Astrocyte of the cerebellum (primary cell): ENCODE measurements around the gene ACYP2.
"Not testable (repeated sequence)": the region's sequence is repeated elsewhere in the genome, so short reads cannot be mapped to it uniquely, and the experiment has no call there.

Source experiments
- DNase-seq: peaks from one replicate; pipeline ENCODE4 v3.0.0-alpha.2; 2011; ENCODE audit warnings: low read depth
- H3K4me3 ChIP-seq: 2 replicates; pipeline ENCODE4 v1.5.1; 2011; ENCODE audit warnings: mild to moderate bottlenecking, low read depth, low read length, moderate library complexity
- in situ Hi-C: cut with HindIII; loops from 2 replicates; pipeline ENCODE4 v1.10.0; 2017; ENCODE audit warnings: low sequenced_read_pairs
- TF ChIP-seq, protein P1 (sequence below): IDR thresholded peaks from 2 replicates; pipeline ENCODE4 v1.5.1; 2012; ENCODE audit warnings: low read length, low read depth, moderate library complexity, mild to moderate bottlenecking; ENCODE audit errors: missing control alignments

ACYP2 gene

DNA sequence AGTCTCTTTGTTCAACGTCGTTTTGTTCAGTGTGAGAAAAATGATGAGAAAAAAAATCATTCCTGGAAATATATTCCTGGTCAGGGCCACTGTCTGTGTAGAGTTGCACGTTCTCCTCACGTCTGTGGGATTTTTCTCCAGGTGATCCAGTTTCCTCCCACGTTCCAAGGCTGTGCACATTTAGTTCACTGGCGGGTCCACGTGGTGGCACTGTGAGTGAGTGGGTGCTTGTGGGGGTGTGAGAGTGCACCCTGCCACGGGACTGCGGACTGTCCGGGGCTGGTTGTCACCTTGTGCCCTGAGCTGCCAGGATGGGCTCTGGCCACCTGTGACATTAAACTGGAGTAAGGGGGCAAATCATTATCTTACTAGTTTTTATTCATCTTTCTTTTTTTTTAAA, 30.3 kb upstream of the ACYP2 start:
- TF ChIP-seq, protein P1, sequence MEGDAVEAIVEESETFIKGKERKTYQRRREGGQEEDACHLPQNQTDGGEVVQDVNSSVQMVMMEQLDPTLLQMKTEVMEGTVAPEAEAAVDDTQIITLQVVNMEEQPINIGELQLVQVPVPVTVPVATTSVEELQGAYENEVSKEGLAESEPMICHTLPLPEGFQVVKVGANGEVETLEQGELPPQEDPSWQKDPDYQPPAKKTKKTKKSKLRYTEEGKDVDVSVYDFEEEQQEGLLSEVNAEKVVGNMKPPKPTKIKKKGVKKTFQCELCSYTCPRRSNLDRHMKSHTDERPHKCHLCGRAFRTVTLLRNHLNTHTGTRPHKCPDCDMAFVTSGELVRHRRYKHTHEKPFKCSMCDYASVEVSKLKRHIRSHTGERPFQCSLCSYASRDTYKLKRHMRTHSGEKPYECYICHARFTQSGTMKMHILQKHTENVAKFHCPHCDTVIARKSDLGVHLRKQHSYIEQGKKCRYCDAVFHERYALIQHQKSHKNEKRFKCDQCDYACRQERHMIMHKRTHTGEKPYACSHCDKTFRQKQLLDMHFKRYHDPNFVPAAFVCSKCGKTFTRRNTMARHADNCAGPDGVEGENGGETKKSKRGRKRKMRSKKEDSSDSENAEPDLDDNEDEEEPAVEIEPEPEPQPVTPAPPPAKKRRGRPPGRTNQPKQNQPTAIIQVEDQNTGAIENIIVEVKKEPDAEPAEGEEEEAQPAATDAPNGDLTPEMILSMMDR: no peak
- in situ Hi-C loops: no loop called here
- DNase-seq: no peak
- H3K4me3 ChIP-seq: no peak overlapping the region

DNA sequence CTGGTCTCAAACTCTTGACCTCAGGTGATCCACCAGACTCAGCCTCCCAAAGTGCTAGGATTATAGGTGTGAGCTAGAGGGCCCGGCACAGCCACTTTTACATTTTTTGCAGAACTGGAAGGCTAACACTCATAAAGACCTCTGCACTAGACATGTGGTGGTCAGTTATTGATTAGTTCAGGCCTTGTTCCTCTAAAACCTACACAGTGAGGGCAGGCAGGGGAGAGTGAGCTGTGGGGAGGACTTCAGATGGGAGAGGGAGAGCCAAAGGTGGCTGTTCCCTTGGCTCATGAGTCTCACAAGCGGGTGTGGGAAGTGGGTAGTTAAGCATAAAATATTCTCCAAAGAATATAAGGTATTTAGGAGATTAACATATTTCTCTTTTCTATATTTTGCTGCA, 29.3 kb upstream of the ACYP2 start:
- TF ChIP-seq, protein P1: no peak
- in situ Hi-C loops: no loop called here
- no peak for DNase-seq
- no peak overlapping the region for H3K4me3 ChIP-seq

DNA sequence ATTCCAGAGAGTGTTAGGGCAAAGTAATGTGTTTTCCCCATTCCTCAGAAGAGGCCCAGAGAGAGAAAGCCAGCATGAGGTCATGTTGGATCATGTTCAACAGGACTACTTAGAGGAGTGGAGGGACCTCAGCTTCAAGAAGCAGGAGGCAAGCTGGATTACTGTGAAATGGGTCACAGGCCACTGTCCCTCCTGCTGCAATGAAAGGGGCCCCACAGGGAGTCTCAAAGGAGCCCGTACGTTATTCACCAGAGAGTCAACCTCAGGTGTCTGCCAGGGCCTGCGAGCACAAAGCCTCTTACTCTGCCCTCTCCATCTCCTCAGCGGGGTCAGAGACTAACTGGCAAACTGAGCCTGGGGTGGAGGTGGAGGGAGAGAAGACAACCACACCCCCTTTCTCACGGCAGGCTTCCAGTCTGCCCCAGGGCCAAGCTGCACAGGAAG, 27.2 kb upstream of the ACYP2 start:
- TF ChIP-seq, protein P1: no peak
- no peak for DNase-seq
- H3K4me3 ChIP-seq: no peak overlapping the region
- in situ Hi-C loops: no loop called here

DNA sequence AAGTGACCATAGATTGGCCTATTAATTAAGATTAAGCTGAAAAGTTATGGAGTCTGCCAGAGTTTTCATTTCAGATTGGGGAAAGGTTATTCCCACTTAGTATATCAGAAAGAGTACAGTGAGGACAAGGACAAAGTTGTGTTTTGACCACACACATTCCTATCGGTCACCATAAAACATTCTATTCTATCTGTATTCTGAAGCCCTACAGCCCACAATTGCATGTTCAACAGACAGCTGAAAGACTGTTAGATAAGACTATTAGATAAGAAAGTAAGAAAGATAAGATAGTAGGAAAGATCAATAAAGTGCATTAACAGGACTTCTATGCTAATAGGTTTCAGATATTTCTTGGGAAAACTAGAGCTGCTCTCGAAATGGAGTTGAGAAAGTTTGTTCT, 26.7 kb upstream of the ACYP2 start:
- TF ChIP-seq, protein P1: no peak
- H3K4me3 ChIP-seq: no peak overlapping the region
- in situ Hi-C loops: no loop called here
- DNase-seq: no peak

DNA sequence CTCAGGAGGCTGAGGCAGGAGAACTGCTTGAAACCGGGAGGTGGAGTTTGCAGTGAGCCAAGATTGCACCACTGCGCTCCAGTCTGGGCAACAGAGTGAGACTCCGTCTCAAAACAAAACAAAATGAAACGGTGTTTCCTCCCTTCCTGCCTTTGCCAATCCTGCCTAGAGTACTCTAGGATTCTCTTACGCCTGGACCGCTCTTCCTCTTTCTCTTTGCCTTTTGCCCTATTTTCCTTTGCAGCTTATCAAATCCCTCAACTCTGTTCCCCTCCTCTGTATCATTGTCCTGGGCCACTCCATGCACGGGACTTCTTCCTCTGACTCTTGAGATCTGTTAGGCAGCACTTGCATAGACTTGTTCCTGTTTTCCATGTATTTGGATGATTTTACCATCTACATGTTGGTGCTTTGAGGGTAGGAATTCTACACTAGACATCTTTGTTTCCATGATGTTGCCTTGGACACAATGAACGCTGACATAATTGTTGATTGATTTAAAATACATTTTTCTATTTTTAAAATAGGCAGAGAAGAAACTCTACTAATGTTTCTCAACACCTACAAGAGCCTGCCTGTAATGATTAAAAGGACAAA, 24.8 kb upstream of the ACYP2 start:
- TF ChIP-seq, protein P1: no peak
- in situ Hi-C loops: no loop called here
- no peak overlapping the region for H3K4me3 ChIP-seq
- no peak for DNase-seq

DNA sequence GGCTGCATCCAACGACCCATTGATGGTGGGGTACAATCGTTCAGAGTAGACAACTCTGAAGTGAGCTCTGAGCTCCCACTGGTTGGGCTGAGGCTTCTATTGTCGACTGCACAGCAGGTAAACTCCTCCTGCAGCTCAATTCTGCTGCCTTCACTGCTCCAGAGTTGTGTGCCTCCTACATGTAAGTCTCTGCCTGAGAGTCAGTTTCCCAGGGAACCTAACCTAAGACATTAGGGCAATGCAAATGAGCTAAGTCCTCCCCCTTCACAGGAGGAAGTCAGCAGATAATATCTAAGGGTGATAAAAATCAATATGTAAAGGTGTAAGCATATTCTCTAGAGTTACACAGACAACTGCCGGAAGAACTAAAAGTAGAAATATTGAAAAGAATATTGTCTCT, 22.5 kb upstream of the ACYP2 start:
- TF ChIP-seq, protein P1: no peak
- DNase-seq: no peak
- H3K4me3 ChIP-seq: no peak overlapping the region
- in situ Hi-C loops: no loop called here

DNA sequence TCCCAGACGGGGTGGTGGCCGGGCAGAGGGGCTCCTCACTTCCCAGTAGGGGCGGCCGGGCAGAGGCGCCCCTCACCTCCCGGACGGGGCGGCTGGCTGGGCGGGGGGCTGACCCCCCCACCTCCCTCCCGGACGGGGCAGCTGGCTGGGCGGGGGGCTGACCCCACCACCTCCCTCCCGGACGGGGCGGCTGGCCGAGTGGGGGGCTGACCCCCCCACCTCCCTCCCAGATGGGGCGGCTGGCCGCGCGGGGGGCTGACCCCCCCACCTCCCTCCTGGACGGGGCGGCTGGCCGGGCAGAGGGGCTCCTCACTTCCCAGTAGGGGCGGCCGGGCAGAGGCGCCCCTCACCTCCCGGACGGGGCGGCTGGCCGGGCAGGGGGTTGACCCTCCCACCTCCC, 20.0 kb upstream of the ACYP2 start:
- H3K4me3 ChIP-seq, in situ Hi-C loops: not testable (repeated sequence)

DNA sequence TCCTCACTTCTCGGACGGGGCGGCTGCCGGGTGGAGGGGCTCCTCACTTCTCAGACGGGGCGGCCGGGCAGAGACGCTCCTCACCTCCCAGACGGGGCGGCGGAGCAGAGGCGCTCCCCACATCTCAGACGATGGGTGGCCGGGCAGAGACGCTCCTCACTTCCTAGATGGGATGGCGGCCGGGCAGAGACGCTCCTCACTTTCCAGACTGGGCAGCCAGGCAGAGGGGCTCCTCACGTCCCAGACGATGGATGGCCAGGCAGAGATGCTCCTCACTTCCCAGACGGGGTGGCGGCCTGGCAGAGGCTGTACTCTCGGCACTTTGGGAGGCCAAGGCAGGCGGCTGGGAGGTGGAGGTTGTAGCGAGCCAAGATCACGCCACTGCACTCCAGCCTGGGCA, 19.3 kb upstream of the ACYP2 start:
- DNase-seq, in situ Hi-C loops, H3K4me3 ChIP-seq: not testable (repeated sequence)

More for the DNA sequence above, 20.0 kb upstream of the ACYP2 start:
- not testable (repeated sequence) for DNase-seq
